Loucy (cell line): ENCODE results near the gene MYO1F.

Source experiments
- EZH2phosphoT487 ChIP-seq: fragments of 200-600 bp; IDR thresholded peaks from 2 replicates; pipeline ENCODE4 v1.6.1; 2018; ENCODE audit warnings: antibody characterized with exemption, mild to moderate bottlenecking, moderate library complexity, borderline replicate concordance
- TF ChIP-seq, protein P1 (sequence below): fragments of 200-600 bp; sonication (generic); conservative IDR thresholded peaks from 2 replicates; pipeline ENCODE4 v1.5.1; 2014; ENCODE audit warnings: mild to moderate bottlenecking, antibody characterized with exemption, low read length

GRCh38 chr19:8609279-8610040, 32.2 kb upstream of the MYO1F start:
- TF ChIP-seq, protein P1, sequence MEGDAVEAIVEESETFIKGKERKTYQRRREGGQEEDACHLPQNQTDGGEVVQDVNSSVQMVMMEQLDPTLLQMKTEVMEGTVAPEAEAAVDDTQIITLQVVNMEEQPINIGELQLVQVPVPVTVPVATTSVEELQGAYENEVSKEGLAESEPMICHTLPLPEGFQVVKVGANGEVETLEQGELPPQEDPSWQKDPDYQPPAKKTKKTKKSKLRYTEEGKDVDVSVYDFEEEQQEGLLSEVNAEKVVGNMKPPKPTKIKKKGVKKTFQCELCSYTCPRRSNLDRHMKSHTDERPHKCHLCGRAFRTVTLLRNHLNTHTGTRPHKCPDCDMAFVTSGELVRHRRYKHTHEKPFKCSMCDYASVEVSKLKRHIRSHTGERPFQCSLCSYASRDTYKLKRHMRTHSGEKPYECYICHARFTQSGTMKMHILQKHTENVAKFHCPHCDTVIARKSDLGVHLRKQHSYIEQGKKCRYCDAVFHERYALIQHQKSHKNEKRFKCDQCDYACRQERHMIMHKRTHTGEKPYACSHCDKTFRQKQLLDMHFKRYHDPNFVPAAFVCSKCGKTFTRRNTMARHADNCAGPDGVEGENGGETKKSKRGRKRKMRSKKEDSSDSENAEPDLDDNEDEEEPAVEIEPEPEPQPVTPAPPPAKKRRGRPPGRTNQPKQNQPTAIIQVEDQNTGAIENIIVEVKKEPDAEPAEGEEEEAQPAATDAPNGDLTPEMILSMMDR, result no peak
- no peak for TF ChIP-seq EZH2phosphoT487
